Measurements from ENCODE around the gene ALOXE3. TPM values are rescaled to one million over a fixed set of nuclear protein-coding genes. Genes with fewer than 3 reads are reported as not detected.
"Not testable (repeated sequence)": the region's sequence is repeated elsewhere in the genome, so short reads cannot be mapped to it uniquely, and the experiment has no call there.

Gene ALOXE3
- total RNA-seq, 1 experiment from 2014 or later, result not detected

DNA sequence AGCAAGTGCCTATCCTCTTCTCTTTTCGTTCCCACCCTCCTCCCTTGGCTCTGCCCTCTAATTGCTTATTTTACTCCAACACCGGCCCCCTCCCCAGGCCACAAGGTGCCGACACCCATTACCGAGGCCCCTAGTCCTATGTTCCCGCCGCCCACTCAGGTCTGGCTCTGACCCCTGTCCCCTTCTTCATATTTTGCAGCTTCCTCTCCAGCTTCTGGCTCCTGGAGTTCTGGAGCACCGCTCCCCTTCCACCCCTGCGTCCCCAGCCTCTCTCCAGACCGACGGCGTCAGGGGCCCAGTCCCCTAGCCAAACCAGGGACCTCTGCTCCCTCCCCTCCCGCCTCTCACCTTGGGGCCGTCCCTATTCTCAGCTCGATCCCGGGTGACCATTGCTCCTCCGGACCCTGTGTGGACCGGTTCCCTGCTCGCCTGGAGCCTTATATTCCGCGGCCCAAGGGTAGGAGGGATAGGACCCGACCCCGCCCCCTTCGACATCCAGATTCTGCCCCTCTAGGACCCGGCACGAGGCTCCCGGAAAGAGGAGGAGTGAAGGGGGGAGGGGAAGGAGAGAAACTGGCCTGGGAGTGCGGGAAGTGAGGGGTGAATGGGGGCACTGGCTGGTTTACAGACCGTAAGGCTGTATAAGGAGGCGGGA lies 5.5 kb upstream of the ALOXE3 start, which contains the start of gene HES7:
TSS of gene HES7 (minus strand) at position 412 of the 655 bp plus-strand sequence. CDS start at position 390, 22 bp downstream.
- DNase-seq (ENCODE audit: extremely low read depth, low read depth), result peak; percentile 73

DNA sequence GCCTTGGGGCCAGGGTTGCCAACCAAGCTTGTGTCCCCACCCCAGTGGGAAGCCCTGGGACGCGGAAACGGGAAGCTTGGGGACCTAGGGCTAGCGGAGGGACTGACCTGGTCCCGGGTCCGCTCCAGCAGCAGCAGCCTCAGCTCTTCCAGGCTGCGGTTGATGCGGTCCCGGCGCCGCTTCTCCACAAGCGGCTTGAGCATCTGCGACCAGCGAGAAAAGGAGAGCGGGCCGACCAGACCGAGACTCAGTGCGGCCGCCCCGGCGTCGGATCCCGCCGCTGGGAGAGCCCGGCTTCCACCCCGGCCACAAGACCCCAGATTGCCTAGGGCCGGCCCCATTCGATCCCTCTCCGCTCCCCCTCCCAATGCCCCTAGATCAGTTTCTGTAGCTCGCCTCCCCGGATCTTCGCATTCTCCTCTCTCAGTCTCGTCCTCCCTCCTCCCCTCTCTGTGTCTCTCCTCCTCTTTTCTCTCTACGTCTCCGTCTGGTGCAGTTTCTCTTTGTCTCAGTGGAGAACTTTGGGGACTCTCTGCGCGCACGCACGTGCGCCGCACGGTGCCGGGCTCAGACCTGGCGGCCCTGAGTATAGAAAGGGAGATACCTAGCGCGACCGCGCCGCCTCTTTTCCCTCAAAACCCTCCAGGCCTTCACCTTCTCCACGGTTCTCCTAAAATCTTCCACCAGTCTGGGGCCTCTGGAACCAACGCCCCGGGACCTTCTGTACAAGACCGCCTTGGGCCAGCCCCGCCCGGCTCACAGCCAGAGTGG lies 4.8 kb upstream of the ALOXE3 start:
- DNase-seq (ENCODE audit: extremely low read depth, low read depth), result no peak

DNA sequence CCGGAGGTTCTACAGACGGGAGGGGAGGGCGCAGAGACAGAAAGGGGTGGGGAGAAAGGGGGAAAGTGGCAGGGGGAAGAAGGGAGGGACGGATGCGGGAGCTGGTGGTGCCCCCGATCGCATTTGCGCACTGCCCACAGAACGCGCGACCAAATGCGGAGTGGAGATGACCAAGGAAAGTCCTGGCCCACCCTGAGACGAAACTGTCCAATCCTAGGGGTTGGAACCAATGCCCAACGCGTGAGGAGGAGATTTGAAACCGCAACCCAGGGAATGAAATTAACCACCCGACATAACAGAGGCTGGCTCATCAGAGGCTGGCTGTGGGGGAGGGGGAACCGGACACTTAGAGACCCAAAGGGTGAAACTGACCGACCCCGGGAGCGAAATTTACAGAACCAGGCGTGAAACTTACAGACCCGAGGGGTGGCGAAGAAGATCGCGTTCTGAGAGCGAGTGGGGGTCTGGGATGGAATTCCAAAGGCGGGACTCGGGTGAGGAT lies 4.2 kb upstream of the ALOXE3 start:
- DNase-seq (ENCODE audit: extremely low read depth, low read depth), result no peak

GRCh38 chr17:8121681-8122421 lies 3.5 kb upstream of the ALOXE3 start:
- peak; percentile 75 for DNase-seq (ENCODE audit: extremely low read depth, low read depth)

DNA sequence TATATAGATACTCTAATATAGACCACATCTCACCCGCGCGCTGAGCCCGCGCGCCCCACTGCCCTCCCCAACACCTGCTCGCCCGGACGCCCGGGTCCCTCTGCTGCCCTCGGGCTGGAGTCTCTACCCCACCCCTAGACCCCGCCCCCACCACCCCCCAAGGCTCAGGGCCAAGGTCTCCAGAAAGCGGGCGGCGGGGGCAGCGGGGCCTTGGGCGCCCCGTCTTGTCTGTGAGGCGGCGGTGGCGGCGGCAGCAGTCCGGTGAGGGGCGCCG lies 3.0 kb upstream of the ALOXE3 start:
- DNase-seq (ENCODE audit: extremely low read depth, low read depth), result no peak

DNA sequence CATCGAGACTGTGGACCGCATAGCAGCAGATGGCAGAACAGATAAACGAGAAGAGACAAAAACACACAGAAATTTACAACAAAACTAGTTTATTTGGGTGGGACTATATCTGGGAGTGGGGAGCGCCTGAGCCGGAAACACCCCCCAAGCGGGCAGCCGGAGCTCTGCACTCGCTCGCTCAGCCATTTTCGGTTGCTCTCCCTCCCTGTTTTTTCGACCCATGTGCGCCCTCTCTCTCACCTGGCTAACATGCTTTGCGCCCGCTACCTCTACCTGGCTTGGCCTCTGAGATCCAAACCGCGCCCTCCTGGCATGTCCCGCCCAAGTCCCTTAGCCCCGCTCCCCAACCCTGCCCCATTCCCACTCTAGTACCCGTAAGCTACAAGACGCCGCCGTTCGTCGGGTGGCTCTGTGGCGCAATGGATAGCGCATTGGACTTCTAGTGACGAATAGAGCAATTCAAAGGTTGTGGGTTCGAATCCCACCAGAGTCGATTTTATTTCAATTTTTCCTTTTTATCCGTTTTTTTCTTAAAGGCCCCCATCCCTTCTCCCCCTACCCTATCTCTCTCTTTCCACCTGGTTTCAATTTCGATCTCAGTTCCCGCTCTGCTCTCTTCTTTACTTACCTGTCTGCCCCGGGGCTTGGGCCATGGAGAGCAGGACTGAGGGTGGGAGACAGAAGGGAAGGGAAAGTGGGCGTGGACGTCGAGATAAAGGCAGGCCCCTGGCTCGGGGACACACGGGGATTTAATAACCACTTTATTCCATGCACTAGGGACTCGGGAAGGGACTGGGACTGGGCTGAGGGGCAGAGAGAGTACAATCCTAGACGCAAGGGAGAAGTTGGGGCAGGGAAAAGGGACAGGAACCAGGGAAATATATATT lies 2.4 kb upstream of the ALOXE3 start:
- peak; percentile 84 for DNase-seq (ENCODE audit: extremely low read depth, low read depth)

DNA sequence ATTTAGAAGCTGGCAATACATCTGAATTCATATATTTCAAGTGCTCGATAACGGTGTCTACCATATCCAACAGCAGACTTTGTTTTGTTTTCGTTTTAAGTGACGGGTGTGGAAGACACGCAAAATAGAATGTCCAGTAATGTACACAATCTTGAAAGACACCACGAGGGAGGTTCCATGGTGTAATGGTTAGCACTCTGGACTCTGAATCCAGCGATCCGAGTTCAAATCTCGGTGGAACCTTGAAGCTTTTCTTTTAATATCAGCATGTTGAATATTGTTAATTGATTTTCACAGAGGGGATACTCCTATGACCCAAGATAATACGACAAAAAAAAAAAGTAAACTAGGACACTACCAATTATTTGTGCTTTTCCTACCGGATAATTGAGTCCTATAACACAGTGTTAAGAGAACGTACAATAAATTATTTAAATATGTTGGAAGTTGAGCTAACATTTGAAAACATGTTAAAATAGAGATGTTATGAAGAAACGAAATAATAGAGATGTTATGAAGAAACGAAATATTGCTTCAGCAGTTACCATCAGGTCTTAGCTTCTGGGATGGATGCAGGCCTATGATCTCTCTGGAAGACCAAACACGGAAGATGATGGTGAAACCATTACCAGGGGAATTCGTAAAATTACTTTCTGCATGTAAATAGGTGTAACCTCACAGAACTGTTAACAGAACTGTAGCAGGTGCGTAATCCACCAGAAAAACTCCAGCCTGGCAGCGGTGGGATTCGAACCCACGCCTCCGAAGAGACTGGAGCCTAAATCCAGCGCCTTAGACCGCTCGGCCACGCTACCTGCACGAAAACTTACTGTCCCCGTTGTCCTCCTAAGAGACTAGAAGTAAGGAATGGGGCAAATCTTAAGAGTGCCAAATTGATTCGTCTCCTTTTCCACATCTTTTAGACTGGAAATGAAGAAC lies 1.5 kb upstream of the ALOXE3 start:
- DNase-seq (ENCODE audit: extremely low read depth, low read depth), result peak; percentile 96

- DNase-seq (ENCODE audit: extremely low read depth, low read depth), result peak; percentile 80
Measured at GRCh38 chr17:8118769-8119580, 661 bp upstream of the ALOXE3 start.

DNA sequence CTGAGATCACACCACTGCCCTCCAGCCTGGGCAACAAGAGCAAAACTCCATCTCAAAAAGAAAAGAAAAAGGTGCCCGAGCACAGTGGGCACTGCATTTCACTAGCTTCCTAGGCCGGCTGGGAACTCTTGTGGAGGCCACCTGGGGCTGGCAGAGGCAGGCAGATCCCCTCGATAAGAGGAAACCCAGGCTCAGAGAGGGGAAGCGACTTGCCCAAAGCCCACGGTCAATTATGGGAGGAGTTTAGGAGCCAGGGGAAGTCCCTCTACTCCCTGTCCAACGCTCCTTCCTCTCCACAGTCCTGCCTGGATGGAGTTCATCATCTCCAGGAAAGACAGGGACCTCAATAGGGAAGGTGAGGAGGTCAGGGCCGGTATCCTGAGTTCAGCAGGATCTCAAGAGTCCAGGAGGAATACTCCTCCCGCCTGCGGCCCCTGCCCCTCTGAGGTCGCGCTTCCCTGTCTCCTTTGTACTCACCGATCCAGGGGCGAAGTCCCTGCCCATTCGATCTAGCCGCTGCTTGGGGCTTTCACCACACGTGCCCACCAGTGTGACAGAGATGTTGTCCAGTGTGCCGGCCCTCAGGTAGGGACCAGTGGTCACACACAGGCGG lies 841 bp downstream of the ALOXE3 start:
- no peak for DNase-seq (ENCODE audit: extremely low read depth, low read depth)

GRCh38 chr17:8116776-8117175 lies 1.5 kb downstream of the ALOXE3 start:
- no peak for DNase-seq (ENCODE audit: extremely low read depth, low read depth)

DNA sequence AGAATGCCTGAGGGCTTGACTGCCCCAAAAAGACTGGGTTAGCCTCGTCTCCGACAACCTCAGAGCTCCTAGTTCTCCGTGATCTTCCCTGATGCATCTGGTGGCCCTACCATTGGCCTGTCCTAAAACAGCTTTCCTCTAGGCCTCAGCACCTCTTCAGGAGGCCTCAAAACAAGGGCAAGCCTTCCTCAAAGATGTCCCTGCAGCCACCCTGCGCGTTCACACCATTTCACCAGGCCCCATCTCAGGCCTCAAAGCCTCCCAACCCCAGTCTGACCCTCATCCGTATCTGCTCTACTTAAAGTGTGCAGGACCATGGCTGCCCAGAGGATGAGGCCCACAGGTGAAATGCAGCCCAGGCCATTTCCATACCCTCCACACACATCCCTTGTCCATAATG lies 7.4 kb downstream of the ALOXE3 start:
- DNase-seq (ENCODE audit: extremely low read depth, low read depth), result no peak

- DNase-seq (ENCODE audit: extremely low read depth, low read depth), result no peak
Measured at GRCh38 chr17:8110456-8110804, 7.9 kb downstream of the ALOXE3 start.

- DNase-seq (ENCODE audit: extremely low read depth, low read depth), result no peak
Measured at GRCh38 chr17:8109661-8110455, 8.5 kb downstream of the ALOXE3 start.

- DNase-seq (ENCODE audit: extremely low read depth, low read depth), result no peak
Measured at GRCh38 chr17:8108972-8109660, 9.2 kb downstream of the ALOXE3 start.

GRCh38 chr17:8106980-8107379 lies 11.3 kb downstream of the ALOXE3 start:
- DNase-seq (ENCODE audit: extremely low read depth, low read depth), result not testable (repeated sequence)

- no peak for DNase-seq (ENCODE audit: extremely low read depth, low read depth)
Measured at GRCh38 chr17:8105957-8106398, 12.3 kb downstream of the ALOXE3 start.

DNA sequence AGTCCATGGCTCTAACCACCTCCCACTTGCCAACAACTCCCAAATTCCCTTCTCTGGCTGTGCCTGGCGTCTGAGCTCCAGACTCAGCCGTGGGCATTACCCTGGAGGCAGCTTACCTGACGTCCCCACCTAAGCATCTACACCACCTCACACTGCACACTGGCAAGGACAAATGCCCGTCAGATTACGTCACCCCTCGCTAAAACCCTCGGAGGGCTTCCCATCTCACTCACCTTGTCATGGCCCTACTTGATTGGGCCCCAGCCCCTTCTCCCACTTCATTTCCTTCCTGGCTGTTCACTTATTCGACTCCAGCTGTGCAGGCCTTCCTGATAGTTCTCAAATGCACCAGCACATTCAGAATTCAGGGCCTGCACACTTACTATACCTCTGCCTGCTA lies 13.4 kb downstream of the ALOXE3 start:
- no peak for DNase-seq (ENCODE audit: extremely low read depth, low read depth)

Data from NCI-H460 (cell line).